Muscle of leg (tissue), 11 donors: ENCODE measurements around the gene CCNI2. TPM values are rescaled to one million over a fixed set of nuclear protein-coding genes. Genes with fewer than 3 reads are reported as not detected.

Experiments used
- DNase-seq: peaks from one replicate; pipeline ENCODE4 v3.0.0; 2013
- H3K27ac ChIP-seq: one replicate; pipeline ENCODE4 v1.5.1; 2013; ENCODE audit warnings: mild to moderate bottlenecking, low read length, control low read depth
- H3K27me3 ChIP-seq: one replicate; pipeline ENCODE4 v1.6.1; 2013; ENCODE audit warnings: low read length; ENCODE audit not compliant: control insufficient read depth, insufficient read depth
- H3K36me3 ChIP-seq: one replicate; pipeline ENCODE4 v1.6.1; 2013; ENCODE audit warnings: low read length; ENCODE audit not compliant: control insufficient read depth, insufficient read depth
- H3K4me1 ChIP-seq: one replicate; pipeline ENCODE4 v1.6.1; 2013; ENCODE audit warnings: low read length; ENCODE audit not compliant: control insufficient read depth, insufficient read depth
- H3K4me3 ChIP-seq: one replicate; pipeline ENCODE4 v1.5.1; 2013; ENCODE audit warnings: low read length, control low read depth
- H3K9me3 ChIP-seq: replicated peaks from 2 replicates; pipeline ENCODE4 v1.6.1; 2013; ENCODE audit warnings: low read depth, low read length; ENCODE audit not compliant: control insufficient read depth
- WGBS: methylation state at CpG from one replicate; pipeline ENCODE4 v1.1.5; 2013; ENCODE audit warnings: missing lambda C conversion rate; ENCODE audit not compliant: insufficient coverage; 5-methylcytosine and 5-hydroxymethylcytosine counted together
- polyA plus RNA-seq, 8 donors: library from polyadenylated mRNA; unstranded; fragments of 120-200 nt; gene quantifications; one replicate each; pipeline versions ENCODE4 v1.2.1 to v1.2.3, GENCODE V29; 2013; ENCODE audit warnings: inconsistent platforms in 1 of 8, low replicate concordance in 1 of 8; ENCODE audit not compliant: insufficient read length in 8 of 8, insufficient read depth in 1 of 8
- total RNA-seq: library from RNA; stranded (reverse); fragments of 120-200 nt; gene quantifications from one replicate; pipeline ENCODE4 v1.2.4, GENCODE V29; 2013

Gene CCNI2
- total and polyA plus RNA-seq, 9 donors, result 0.24 to 2.3 (median 0.83) TPM; not detected in 1

GRCh38 chr5:132773601-132774355 is 26.6 kb downstream of the CCNI2 start:
- Histone ChIP-seq H3K36me3 (no peaks in the 10 kb centered on the region), H3K4me1 (peaks cover 68% of the 10 kb centered on the region), H3K27ac (no peak overlapping the region), H3K4me3 (no peak overlapping the region), H3K9me3 (no peaks in the 10 kb centered on the region), H3K27me3 (peaks cover 8% of the 10 kb centered on the region)
- 84% methylated on average over 7 of the region's 12 CpGs for WGBS
- no peak for DNase-seq

- DNase-seq, result no peak
- Histone ChIP-seq H3K4me1 (peaks cover 68% of the 10 kb centered on the region), H3K27ac (no peak overlapping the region), H3K9me3 (no peaks in the 10 kb centered on the region), H3K27me3 (peaks cover 8% of the 10 kb centered on the region), H3K36me3 (no peaks in the 10 kb centered on the region), H3K4me3 (no peak overlapping the region)
- WGBS, result 64% methylated on average over 2 of the region's 3 CpGs
Measured at GRCh38 chr5:132774406-132774805, 27.2 kb downstream of the CCNI2 start.

GRCh38 chr5:132774896-132775295 is 27.7 kb downstream of the CCNI2 start:
- no peak overlapping the region for H3K4me3 ChIP-seq
- H3K9me3 ChIP-seq, result no peaks in the 10 kb centered on the region
- no peak for DNase-seq
- H3K4me1 ChIP-seq, result peaks cover 68% of the 10 kb centered on the region
- H3K27ac ChIP-seq, result no peak overlapping the region
- 89% methylated on average over 5 of the region's 5 CpGs for WGBS
- no peaks in the 10 kb centered on the region for H3K36me3 ChIP-seq
- peaks cover 8% of the 10 kb centered on the region for H3K27me3 ChIP-seq

GRCh38 chr5:132775476-132775961 is 28.3 kb downstream of the CCNI2 start:
- peaks cover 67% of the 10 kb centered on the region for H3K4me1 ChIP-seq
- H3K9me3 ChIP-seq, result no peaks in the 10 kb centered on the region
- DNase-seq, result no peak
- H3K36me3 ChIP-seq, result no peaks in the 10 kb centered on the region
- peaks cover 10% of the 10 kb centered on the region for H3K27me3 ChIP-seq
- 30% methylated on average over 5 of the region's 7 CpGs for WGBS
- H3K4me3 ChIP-seq, result peak overlapping the region; percentile 1
- peak overlapping the region; percentile 51 for H3K27ac ChIP-seq

GRCh38 chr5:132776131-132776937 is 29.1 kb downstream of the CCNI2 start:
- Histone ChIP-seq H3K4me3 (peak overlapping the region; percentile 83), H3K4me1 (peaks cover 59% of the 10 kb centered on the region), H3K27me3 (peaks cover 10% of the 10 kb centered on the region), H3K9me3 (no peaks in the 10 kb centered on the region), H3K36me3 (no peaks in the 10 kb centered on the region), H3K27ac (peak overlapping the region; percentile 78)
- DNase-seq, result peak; percentile 78
- WGBS, result 1% methylated on average over 39 of the region's 39 CpGs

- no peak for DNase-seq
- peaks cover 54% of the 10 kb centered on the region for H3K4me1 ChIP-seq
- under 1% methylated on average over 40 of the region's 40 CpGs for WGBS
Measured at GRCh38 chr5:132776938-132777208, 29.6 kb downstream of the CCNI2 start.

GRCh38 chr5:132777209-132778069 is 30.2 kb downstream of the CCNI2 start, which contains the start of gene SEPTIN8:
Gene SEPTIN8, minus strand, starts transcription at chr5:132777239. Its CDS starts 102 bp downstream, at chr5:132777137.
- Histone ChIP-seq H3K4me1 (peaks cover 51% of the 10 kb centered on the region), H3K27me3 (peaks cover 15% of the 10 kb centered on the region), H3K4me3 (peak within 1 kb of the TSS; percentile 83), H3K27ac (peak within 1 kb of the TSS; percentile 78), H3K9me3 (no peaks in the 10 kb centered on the region), H3K36me3 (no peaks in the 10 kb centered on the region)
- WGBS, result 2% methylated on average over 78 of the region's 82 CpGs
- peak; percentile 85 for DNase-seq

More at GRCh38 chr5:132776938-132777208, 29.6 kb downstream of the CCNI2 start:
- H3K27me3 ChIP-seq, result peaks cover 11% of the 10 kb centered on the region
- H3K36me3 ChIP-seq, result no peaks in the 10 kb centered on the region
- H3K9me3 ChIP-seq, result no peaks in the 10 kb centered on the region
- no peak overlapping the region for H3K27ac ChIP-seq
- H3K4me3 ChIP-seq, result peak overlapping the region; percentile 83

- H3K4me1 ChIP-seq, result peaks cover 45% of the 10 kb centered on the region
Measured at GRCh38 chr5:132778129-132778528, 30.9 kb downstream of the CCNI2 start.

GRCh38 chr5:132778856-132779255 is 31.6 kb downstream of the CCNI2 start:
- Histone ChIP-seq H3K27me3 (peaks cover 15% of the 10 kb centered on the region), H3K9me3 (no peaks in the 10 kb centered on the region), H3K36me3 (no peaks in the 10 kb centered on the region), H3K4me3 (no peak overlapping the region), H3K4me1 (peaks cover 37% of the 10 kb centered on the region), H3K27ac (no peak overlapping the region)
- WGBS, result 100% methylated on average over 1 of the region's 5 CpGs
- no peak for DNase-seq

More at GRCh38 chr5:132778129-132778528, 30.9 kb downstream of the CCNI2 start:
- Histone ChIP-seq H3K36me3 (no peaks in the 10 kb centered on the region), H3K27ac (no peak overlapping the region), H3K27me3 (peaks cover 15% of the 10 kb centered on the region), H3K9me3 (no peaks in the 10 kb centered on the region), H3K4me3 (peak overlapping the region; percentile 83)
- 65% methylated on average over 4 of the region's 4 CpGs for WGBS
- DNase-seq, result no peak
